Astrocyte (in vitro differentiated cells and primary cell): ENCODE measurements around the gene CD180.

Experiments
- EZH2 ChIP-seq: IDR thresholded peaks from 2 replicates; pipeline ENCODE4 v1.6.1; 2012; ENCODE audit warnings: mild to moderate bottlenecking, low read length, inconsistent platforms; ENCODE audit not compliant: insufficient read depth
- TF ChIP-seq, protein P1 (sequence below): IDR thresholded peaks from 2 replicates; pipeline ENCODE4 v1.5.1; 2011; ENCODE audit warnings: low read depth, mild to moderate bottlenecking, inconsistent platforms, low read length, moderate library complexity; ENCODE audit not compliant: insufficient read depth

DNA sequence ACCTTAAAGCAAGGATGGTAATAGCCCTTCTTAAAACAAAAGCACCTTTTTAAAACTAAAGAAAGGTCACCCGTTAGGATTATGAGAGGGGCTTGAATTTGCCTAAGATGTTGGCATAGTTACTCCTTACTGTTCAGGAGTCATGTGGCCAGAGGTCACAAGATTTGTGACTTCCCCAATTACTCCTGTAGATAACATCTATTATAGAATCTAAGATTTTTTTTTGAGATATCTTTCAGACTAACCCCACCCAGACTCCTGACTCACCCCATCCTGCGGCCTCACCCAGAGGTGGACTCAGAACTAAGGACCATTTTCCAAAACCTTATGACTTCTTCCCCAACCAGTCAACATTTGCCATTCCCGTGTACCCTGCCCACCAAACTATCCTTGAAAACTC lies 2.4 kb downstream of the CD180 start:
- TF ChIP-seq, protein P1, sequence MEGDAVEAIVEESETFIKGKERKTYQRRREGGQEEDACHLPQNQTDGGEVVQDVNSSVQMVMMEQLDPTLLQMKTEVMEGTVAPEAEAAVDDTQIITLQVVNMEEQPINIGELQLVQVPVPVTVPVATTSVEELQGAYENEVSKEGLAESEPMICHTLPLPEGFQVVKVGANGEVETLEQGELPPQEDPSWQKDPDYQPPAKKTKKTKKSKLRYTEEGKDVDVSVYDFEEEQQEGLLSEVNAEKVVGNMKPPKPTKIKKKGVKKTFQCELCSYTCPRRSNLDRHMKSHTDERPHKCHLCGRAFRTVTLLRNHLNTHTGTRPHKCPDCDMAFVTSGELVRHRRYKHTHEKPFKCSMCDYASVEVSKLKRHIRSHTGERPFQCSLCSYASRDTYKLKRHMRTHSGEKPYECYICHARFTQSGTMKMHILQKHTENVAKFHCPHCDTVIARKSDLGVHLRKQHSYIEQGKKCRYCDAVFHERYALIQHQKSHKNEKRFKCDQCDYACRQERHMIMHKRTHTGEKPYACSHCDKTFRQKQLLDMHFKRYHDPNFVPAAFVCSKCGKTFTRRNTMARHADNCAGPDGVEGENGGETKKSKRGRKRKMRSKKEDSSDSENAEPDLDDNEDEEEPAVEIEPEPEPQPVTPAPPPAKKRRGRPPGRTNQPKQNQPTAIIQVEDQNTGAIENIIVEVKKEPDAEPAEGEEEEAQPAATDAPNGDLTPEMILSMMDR = no peak
- TF ChIP-seq EZH2 = no peak
